ENCODE results near the gene POLA1. TPM values are rescaled to one million over a fixed set of nuclear protein-coding genes. Genes with fewer than 3 reads are reported as not detected.

Gene POLA1
- total RNA-seq, 4 donors from 2014 or later = 1.2 to 9.1 (median 5.4) TPM

DNA sequence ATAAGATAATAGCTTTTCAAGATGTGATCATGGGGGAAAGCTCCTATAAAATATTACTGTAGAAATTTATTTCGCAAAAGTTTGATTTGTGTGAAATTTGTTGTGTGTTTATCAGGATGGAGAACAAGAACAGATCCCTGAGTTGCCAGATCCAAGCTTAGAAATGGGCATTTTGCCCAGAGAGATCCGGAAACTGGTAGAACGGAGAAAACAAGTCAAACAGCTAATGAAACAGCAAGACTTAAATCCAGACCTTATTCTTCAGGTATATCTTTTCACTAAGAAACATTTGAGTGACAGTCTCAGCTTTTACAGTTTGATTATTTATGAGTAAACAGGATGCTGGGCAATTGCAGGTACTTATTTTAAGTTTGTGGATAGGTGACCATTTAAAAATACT is 54.5 kb downstream of the POLA1 start:
- in situ Hi-C loops (cut with MboI; ENCODE audit: low pct_ligation_motif_present in 1 of 4, low pct_unique_long_range_greater_than_20kb in 1 of 4, low sequenced_read_pairs in 3 of 4) = no loop called here
- no peak for DNase-seq
- Histone ChIP-seq H3K27ac (no peak overlapping the region), H3K4me3 (no peak overlapping the region), H3K27me3 (no peaks in the 10 kb centered on the region), H3K36me3 (no peaks in the 10 kb centered on the region), H3K4me1 (no peaks in the 10 kb centered on the region), H3K9me3 (no peaks in the 10 kb centered on the region)
- intact Hi-C loops (cut with DNase I; ENCODE audit: low total_unique reads) = no loop called here
- TF ChIP-seq, protein P1, sequence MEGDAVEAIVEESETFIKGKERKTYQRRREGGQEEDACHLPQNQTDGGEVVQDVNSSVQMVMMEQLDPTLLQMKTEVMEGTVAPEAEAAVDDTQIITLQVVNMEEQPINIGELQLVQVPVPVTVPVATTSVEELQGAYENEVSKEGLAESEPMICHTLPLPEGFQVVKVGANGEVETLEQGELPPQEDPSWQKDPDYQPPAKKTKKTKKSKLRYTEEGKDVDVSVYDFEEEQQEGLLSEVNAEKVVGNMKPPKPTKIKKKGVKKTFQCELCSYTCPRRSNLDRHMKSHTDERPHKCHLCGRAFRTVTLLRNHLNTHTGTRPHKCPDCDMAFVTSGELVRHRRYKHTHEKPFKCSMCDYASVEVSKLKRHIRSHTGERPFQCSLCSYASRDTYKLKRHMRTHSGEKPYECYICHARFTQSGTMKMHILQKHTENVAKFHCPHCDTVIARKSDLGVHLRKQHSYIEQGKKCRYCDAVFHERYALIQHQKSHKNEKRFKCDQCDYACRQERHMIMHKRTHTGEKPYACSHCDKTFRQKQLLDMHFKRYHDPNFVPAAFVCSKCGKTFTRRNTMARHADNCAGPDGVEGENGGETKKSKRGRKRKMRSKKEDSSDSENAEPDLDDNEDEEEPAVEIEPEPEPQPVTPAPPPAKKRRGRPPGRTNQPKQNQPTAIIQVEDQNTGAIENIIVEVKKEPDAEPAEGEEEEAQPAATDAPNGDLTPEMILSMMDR (IDR thresholded peaks at IDR 0.05) = no peak
- TF ChIP-seq POLR2A (IDR thresholded peaks at IDR 0.05) = no peak
- no peak for TF ChIP-seq EP300 (IDR thresholded peaks at IDR 0.05; ENCODE audit: low read depth)
- TF ChIP-seq POLR2AphosphoS5 (IDR thresholded peaks at IDR 0.05) = no peak
- WGBS, 2 donors (ENCODE audit: low coverage in 1 of 2) = 87 to 93% methylated on average over 3 of the region's 3 CpGs

DNA sequence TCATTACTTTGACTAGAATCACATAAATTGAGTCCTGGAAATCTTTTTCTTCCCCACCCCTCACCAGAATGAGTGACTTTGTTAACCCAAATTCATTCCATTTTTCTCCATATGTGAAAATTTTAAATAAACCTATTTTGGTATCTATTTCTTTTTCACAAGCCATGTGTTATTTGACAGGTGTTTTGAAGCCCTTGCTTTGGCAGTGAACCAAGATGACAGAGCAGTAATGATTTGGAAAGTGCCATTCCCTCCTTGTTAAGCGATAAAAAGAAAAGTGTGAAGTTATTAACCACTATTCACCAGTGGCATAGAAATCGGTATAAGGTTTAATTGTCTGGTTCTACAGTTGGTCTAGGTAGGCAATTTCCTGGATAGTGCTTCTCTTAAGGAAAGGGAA is 66.1 kb downstream of the POLA1 start:
- Histone ChIP-seq H3K36me3 (no peaks in the 10 kb centered on the region), H3K4me3 (no peak overlapping the region), H3K9me3 (no peaks in the 10 kb centered on the region), H3K27me3 (no peaks in the 10 kb centered on the region), H3K4me1 (no peaks in the 10 kb centered on the region), H3K27ac (no peak overlapping the region)
- in situ Hi-C loops (cut with MboI; ENCODE audit: low pct_ligation_motif_present in 1 of 4, low pct_unique_long_range_greater_than_20kb in 1 of 4, low sequenced_read_pairs in 3 of 4) = loop anchor here in 2 of 4 donors (10.0 kb wide), 1 partner anchor 385 kb away; no protein-coding TSS in a partner anchor
- WGBS, 2 donors (ENCODE audit: low coverage in 1 of 2) = 72 to 78% methylated on average over 2 of the region's 2 CpGs
- intact Hi-C loops (cut with DNase I; ENCODE audit: low total_unique reads) = no loop called here
- TF ChIP-seq POLR2A (IDR thresholded peaks at IDR 0.05) = no peak
- no peak for TF ChIP-seq POLR2AphosphoS5 (IDR thresholded peaks at IDR 0.05)
- no peak for TF ChIP-seq EP300 (IDR thresholded peaks at IDR 0.05; ENCODE audit: low read depth)
- TF ChIP-seq, protein P1 (IDR thresholded peaks at IDR 0.05) = no peak
- DNase-seq = no peak

DNA sequence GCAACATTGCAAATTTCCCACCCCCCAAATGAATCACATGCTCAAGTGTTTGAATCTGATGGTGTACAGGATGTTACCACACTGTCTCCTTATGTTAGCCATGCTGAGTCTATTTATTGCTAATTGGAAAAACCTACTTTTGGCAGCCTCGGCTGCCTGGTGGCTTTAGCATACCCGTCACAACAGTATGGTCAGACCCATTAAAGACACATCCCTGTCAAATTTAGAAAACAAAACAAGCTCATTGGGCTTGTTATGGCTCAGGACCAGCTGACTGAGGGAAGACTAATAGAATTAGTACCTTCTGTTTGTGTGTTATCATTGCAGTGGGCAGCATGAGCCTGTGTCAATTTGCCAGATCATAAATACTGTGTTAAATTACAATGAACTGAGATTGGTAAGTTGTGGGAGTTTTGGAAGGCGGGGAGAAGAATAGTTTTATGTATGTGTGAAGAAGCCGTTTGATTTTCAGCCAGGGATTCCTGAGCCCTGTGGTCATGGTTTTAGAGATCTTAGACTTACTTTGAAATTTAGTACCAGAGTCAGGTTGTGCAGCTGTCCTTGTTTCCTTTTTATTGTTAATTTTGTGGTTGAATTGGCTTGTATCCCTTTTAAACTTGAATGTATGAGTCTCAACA is 66.8 kb downstream of the POLA1 start:
- Histone ChIP-seq H3K27ac (no peak overlapping the region), H3K4me1 (no peaks in the 10 kb centered on the region), H3K36me3 (no peaks in the 10 kb centered on the region), H3K27me3 (no peaks in the 10 kb centered on the region), H3K4me3 (no peak overlapping the region), H3K9me3 (no peaks in the 10 kb centered on the region)
- no peak for TF ChIP-seq POLR2A (IDR thresholded peaks at IDR 0.05)
- no peak for TF ChIP-seq EP300 (IDR thresholded peaks at IDR 0.05; ENCODE audit: low read depth)
- TF ChIP-seq, protein P1 (IDR thresholded peaks at IDR 0.05) = no peak
- TF ChIP-seq POLR2AphosphoS5 (IDR thresholded peaks at IDR 0.05) = no peak
- 40 to 61% methylated on average over 2 to 4 of the region's 4 CpGs for WGBS, 2 donors (ENCODE audit: low coverage in 1 of 2)
- in situ Hi-C loops (cut with MboI; ENCODE audit: low pct_ligation_motif_present in 1 of 4, low pct_unique_long_range_greater_than_20kb in 1 of 4, low sequenced_read_pairs in 3 of 4) (no loop called here), intact Hi-C loops (cut with DNase I; ENCODE audit: low total_unique reads) (no loop called here)
- DNase-seq = no peak

DNA sequence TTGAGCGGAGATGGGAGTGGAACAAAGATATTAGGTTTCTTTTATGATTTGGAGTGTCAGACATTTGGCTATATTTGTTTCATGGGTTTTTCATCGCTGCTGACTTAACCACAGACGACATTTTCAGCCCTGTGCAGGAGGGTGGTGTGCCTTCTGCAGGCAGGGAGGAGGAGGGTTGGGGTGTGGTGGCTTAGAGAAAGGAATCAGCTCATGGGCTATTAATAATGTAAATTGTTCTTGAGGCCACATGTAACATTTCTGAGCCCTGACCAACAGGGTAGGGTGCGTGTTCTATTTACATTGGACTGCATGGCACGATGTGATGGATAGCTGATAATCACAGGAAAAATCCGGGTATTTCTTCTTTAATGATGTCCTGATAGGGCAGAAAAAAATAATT is 67.6 kb downstream of the POLA1 start:
- no peak for DNase-seq
- no peaks in the 10 kb centered on the region for H3K9me3 ChIP-seq
- intact Hi-C loops (cut with DNase I; ENCODE audit: low total_unique reads) = no loop called here
- 76 to 100% methylated on average over 1 to 6 of the region's 6 CpGs for WGBS, 2 donors (ENCODE audit: low coverage in 1 of 2)
- TF ChIP-seq, protein P1 (IDR thresholded peaks at IDR 0.05) = no peak
- TF ChIP-seq EP300 (IDR thresholded peaks at IDR 0.05; ENCODE audit: low read depth) = no peak
- no peak for TF ChIP-seq POLR2AphosphoS5 (IDR thresholded peaks at IDR 0.05)
- TF ChIP-seq POLR2A (IDR thresholded peaks at IDR 0.05) = no peak
- in situ Hi-C loops (cut with MboI; ENCODE audit: low pct_ligation_motif_present in 1 of 4, low pct_unique_long_range_greater_than_20kb in 1 of 4, low sequenced_read_pairs in 3 of 4) = no loop called here
- H3K4me3 ChIP-seq = no peak overlapping the region
- H3K4me1 ChIP-seq = no peaks in the 10 kb centered on the region
- H3K27me3 ChIP-seq = no peaks in the 10 kb centered on the region
- no peak overlapping the region for H3K27ac ChIP-seq
- no peaks in the 10 kb centered on the region for H3K36me3 ChIP-seq

All from transverse colon (tissue), 4 donors.